SK-N-SH treated with all-trans-retinoic acid at 6 μM for 48 hours (cell line): ENCODE results near the gene PPP3CA.
A peak's percentile ranks its signal among the peaks of the same experiment; 100 is the strongest.

Experiments used
- ATAC-seq: fragments of 200-7000 bp; cut with Tn5 transposase; 3 replicates; pipeline ENCODE4 v1.9.1; 2020; ENCODE audit warnings: mild to moderate bottlenecking, moderate library complexity
- ARNTL ChIP-seq: fragments of 450-650 bp; formaldehyde crosslinking; IDR thresholded peaks from 2 replicates; pipeline ENCODE4 v1.5.0; 2020; ENCODE audit warnings: low read depth, mild to moderate bottlenecking, moderate library complexity, borderline replicate concordance
- CREB5 ChIP-seq: fragments of 250-450 bp; sonication (Bioruptor Pico); IDR thresholded peaks from 2 replicates; pipeline ENCODE4 v1.5.1; 2020; ENCODE audit warnings: low read depth, mild to moderate bottlenecking, moderate library complexity
- CSDC2 ChIP-seq: fragments of 250-450 bp; sonication (Bioruptor Pico); IDR thresholded peaks from 2 replicates; pipeline ENCODE4 v1.5.0; 2020; ENCODE audit warnings: mild to moderate bottlenecking, moderate library complexity
- ESRRG ChIP-seq: fragments of 250-450 bp; sonication (Bioruptor Pico); IDR thresholded peaks from 2 replicates; pipeline ENCODE4 v1.6.1; 2021; ENCODE audit warnings: mild to moderate bottlenecking
- GLIS3 ChIP-seq: fragments of 250-450 bp; sonication (Bioruptor Pico); IDR thresholded peaks from 2 replicates; pipeline ENCODE4 v1.5.0; 2020; ENCODE audit warnings: mild to moderate bottlenecking, moderate library complexity
- ISL1 ChIP-seq: fragments of 250-450 bp; sonication (Bioruptor Pico); IDR thresholded peaks from 2 replicates; pipeline ENCODE4 v2.1.2; 2022; ENCODE audit warnings: mild to moderate bottlenecking, moderate library complexity
- PATZ1 ChIP-seq: fragments of 250-450 bp; sonication (Bioruptor Pico); IDR thresholded peaks from 2 replicates; pipeline ENCODE4 v1.8.0; 2020; ENCODE audit warnings: mild to moderate bottlenecking, moderate library complexity, borderline replicate concordance
- RARB ChIP-seq: fragments of 250-450 bp; sonication (Bioruptor Pico); IDR thresholded peaks from 2 replicates; pipeline ENCODE4 v1.8.0; 2021; ENCODE audit warnings: mild to moderate bottlenecking, moderate library complexity
- SNAI2 ChIP-seq: fragments of 250-450 bp; sonication (Bioruptor Pico); IDR thresholded peaks from 2 replicates; pipeline ENCODE4 v1.5.0; 2020; ENCODE audit warnings: mild to moderate bottlenecking, moderate library complexity
- TCF4 ChIP-seq: fragments of 250-450 bp; sonication (Bioruptor Pico); IDR thresholded peaks from 2 replicates; pipeline ENCODE4 v1.8.0; 2021; ENCODE audit warnings: mild to moderate bottlenecking, moderate library complexity, borderline replicate concordance
- ZC3H10 ChIP-seq: fragments of 250-450 bp; sonication (Bioruptor Pico); IDR thresholded peaks from 2 replicates; pipeline ENCODE4 v1.5.1; 2021; ENCODE audit warnings: mild to moderate bottlenecking, moderate library complexity
- ZFP3 ChIP-seq: fragments of 250-450 bp; sonication (Bioruptor Pico); IDR thresholded peaks from 2 replicates; pipeline ENCODE4 v1.5.0; 2020; ENCODE audit warnings: mild to moderate bottlenecking, moderate library complexity
- ZFP30 ChIP-seq: fragments of 450-650 bp; formaldehyde crosslinking; IDR thresholded peaks from 2 replicates; pipeline ENCODE4 v1.5.0; 2022; ENCODE audit warnings: mild to moderate bottlenecking, moderate library complexity
- ZNF565 ChIP-seq: fragments of 450-650 bp; formaldehyde crosslinking; conservative IDR thresholded peaks from 2 replicates; pipeline ENCODE4 v1.5.0; 2020; ENCODE audit warnings: low read depth, mild to moderate bottlenecking, moderate library complexity
- ZNF8 ChIP-seq: fragments of 450-650 bp; formaldehyde crosslinking; IDR thresholded peaks from 2 replicates; pipeline ENCODE4 v1.5.0; 2020; ENCODE audit warnings: mild to moderate bottlenecking, moderate library complexity
- TF ChIP-seq, protein P1 (sequence below): fragments of 250-450 bp; sonication (Bioruptor Pico); IDR thresholded peaks from 2 replicates; pipeline ENCODE4 v1.8.0; 2021; ENCODE audit warnings: low read depth, mild to moderate bottlenecking, moderate library complexity, borderline replicate concordance

The PPP3CA gene

DNA sequence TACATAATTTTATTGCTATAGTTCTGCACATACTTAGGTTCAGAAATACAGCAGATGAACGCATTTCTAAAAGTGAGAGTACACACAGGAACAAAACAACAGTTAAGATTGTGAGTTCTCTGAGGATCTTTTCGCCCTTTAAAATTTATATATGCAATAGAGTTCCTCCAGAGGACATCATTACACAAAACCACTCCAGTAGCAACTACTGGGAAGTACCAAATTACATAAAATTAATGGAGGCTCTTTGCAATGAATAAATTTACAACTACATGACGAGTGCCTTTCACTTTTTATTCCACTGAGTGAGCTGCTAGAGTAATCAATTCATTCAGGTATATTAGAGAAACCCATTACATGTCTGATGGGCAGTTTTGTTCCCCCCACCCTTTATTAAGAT, 107.2 kb downstream of the PPP3CA start:
- no peak for ATAC-seq
- TF ChIP-seq PATZ1 (CRISPR knock-in tag): no peak
- TF ChIP-seq RARB (CRISPR knock-in tag): no peak
- no peak for TF ChIP-seq ISL1 (CRISPR knock-in tag)
- TF ChIP-seq ZNF8: no peak
- no peak for TF ChIP-seq SNAI2 (CRISPR knock-in tag)
- TF ChIP-seq ESRRG (CRISPR knock-in tag): no peak
- no peak for TF ChIP-seq CREB5
- TF ChIP-seq CSDC2 (CRISPR knock-in tag): no peak
- TF ChIP-seq GLIS3: no peak

DNA sequence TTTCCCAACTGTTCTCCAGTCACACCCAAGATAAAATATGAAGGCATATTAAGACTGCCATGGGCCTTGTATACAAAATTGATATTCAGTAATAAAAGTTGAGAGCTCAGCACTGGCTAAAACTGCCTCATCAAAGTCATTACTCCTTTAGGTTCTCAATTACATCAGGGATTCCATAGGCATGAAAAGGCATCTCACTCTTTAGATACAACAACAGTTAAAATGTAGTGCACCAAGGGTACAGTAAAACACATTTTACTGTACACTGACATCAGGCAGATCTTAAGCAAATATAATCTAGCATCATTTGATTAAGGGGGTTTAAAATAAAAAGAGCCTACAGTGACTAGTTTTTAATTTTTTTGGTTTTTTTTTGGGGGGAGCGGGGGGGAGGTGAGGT, 107.7 kb downstream of the PPP3CA start:
- peak; percentile 42; the same call in 1 of the 3 replicates for ATAC-seq
- TF ChIP-seq CREB5 (no peak), ZFP30 (CRISPR knock-in tag) (no peak), ARNTL (CRISPR knock-in tag) (no peak), RARB (CRISPR knock-in tag) (no peak)

- ATAC-seq: no peak; the same call in 1 of the 3 replicates
- TF ChIP-seq, protein P1, sequence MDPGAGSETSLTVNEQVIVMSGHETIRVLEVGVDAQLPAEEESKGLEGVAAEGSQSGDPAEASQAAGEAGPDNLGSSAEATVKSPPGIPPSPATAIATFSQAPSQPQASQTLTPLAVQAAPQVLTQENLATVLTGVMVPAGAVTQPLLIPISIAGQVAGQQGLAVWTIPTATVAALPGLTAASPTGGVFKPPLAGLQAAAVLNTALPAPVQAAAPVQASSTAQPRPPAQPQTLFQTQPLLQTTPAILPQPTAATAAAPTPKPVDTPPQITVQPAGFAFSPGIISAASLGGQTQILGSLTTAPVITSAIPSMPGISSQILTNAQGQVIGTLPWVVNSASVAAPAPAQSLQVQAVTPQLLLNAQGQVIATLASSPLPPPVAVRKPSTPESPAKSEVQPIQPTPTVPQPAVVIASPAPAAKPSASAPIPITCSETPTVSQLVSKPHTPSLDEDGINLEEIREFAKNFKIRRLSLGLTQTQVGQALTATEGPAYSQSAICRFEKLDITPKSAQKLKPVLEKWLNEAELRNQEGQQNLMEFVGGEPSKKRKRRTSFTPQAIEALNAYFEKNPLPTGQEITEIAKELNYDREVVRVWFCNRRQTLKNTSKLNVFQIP (CRISPR knock-in tag): no peak
- TF ChIP-seq ISL1 (CRISPR knock-in tag) (peak; percentile 71), ARNTL (CRISPR knock-in tag) (no peak), SNAI2 (CRISPR knock-in tag) (0 out of 2 replicates have a peak, but pooled peaks have one; percentile 42), ESRRG (CRISPR knock-in tag) (no peak)
- TF ChIP-seq, all 23 proteins: peak for 2
Measured at GRCh38 chr4:101238706-101239105, 108.6 kb downstream of the PPP3CA start.

DNA sequence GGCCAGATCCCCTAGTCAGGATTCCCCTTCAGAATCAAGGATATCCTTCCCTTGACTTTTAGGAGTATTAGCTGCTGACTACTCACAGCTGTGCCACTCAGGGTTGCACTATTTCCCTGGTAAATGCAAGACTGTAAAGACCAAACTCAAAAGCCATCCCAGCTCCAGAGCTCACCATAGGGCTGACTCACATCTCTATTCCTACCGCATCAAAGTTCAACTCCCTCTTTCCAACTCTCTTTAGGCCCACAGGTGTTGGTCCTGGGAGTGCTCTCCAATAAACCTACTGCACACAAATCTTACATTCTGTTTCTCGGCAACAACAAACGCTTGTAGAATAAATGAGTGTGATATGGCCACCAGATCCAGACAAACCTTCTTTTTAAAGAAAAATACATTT, 109.6 kb downstream of the PPP3CA start:
- TF ChIP-seq, protein P1 (CRISPR knock-in tag): no peak
- TF ChIP-seq ZFP3 (CRISPR knock-in tag) (no peak), SNAI2 (CRISPR knock-in tag) (no peak), ZC3H10 (CRISPR knock-in tag) (no peak), TCF4 (no peak), ZNF565 (CRISPR knock-in tag) (no peak), CREB5 (no peak), PATZ1 (CRISPR knock-in tag) (no peak)
- no peak for ATAC-seq
